GM13977 (cell line): Measurements from ENCODE around the gene RWDD1.

Source experiments
- DNase-seq: peaks from one replicate; pipeline ENCODE4 v3.0.0; 2012; ENCODE audit warnings: low spot score
- in situ Hi-C: fragments of 300-500 bp; cut with MboI; formaldehyde crosslinking; loops from one replicate; pipeline ENCODE4 v1.12.0; 2022; ENCODE audit warnings: low sequenced_read_pairs, low pct_unique_long_range_greater_than_20kb, mixed read lengths, inconsistent platforms; ENCODE audit not compliant: unreplicated experiment
- TF ChIP-seq, protein P1 (sequence below): IDR thresholded peaks from 2 replicates; pipeline ENCODE4 v1.5.1; 2012; ENCODE audit warnings: mild to moderate bottlenecking, control low read depth; ENCODE audit not compliant: insufficient read depth; ENCODE audit errors: extremely low read depth, missing control alignments

RWDD1 gene

DNA sequence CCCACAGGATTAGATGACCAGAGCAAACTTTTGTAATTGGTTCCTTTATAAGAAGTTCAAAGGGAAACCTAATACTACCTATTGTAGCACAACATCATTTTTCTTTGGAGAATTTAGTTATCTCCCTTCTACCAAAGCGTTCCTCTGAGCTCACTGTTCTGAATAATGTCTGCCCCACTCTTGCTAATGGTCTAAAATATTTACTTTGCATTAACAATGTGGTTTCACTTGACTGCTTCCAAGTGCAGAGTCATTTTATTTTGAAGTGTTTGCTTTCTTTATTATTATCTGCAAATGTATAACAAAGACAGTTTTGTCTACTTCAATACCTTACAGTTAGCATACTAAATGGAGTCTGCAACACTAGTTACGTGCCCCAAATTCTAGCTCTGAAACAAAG is 40.9 kb upstream of the RWDD1 start:
- DNase-seq: no peak

DNA sequence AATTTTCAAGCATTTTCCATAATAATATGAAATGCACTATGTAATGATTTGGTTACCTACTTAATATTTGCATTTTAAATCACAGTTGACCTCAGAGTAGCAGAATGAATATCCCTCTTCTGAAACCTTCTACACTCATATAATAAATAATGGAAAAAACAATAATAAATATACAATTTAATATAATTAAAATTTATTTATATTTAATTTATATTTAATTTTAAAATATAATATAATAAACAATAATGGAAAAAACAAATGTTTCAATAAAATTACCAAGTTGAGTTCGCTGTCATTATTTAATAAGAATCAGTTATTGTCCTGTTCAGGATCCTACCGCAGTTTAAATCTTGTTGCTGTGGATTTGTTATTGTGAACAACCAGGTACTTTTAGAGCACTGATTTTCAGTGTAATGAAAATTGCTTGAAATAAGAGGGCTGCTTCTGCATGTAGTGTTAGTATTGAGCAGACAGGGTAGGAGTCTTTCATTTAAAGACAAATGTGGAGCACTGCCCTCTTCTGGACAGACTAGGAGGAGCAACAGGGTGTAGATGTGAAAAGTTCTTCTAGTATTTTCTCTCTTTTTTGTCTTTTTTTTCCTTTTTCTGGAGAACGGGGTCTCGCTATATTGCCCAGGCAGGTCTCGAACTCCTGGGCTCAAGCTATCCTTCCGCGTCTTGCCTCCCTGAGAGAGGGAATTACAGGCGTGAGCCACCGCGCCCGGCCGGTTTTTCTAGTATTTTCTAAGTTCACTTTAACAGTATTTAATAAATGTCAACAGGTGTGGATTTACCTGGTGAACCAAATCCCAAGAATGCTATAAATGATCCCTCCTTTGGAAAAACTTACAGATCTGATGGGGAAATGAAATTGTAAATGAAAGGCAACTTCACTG is 39.4 kb upstream of the RWDD1 start:
- DNase-seq: peak; percentile 63
- in situ Hi-C loops: loop anchor here (10.0 kb wide), 1 partner anchor 247 kb away; no protein-coding TSS in a partner anchor
- TF ChIP-seq, protein P1, sequence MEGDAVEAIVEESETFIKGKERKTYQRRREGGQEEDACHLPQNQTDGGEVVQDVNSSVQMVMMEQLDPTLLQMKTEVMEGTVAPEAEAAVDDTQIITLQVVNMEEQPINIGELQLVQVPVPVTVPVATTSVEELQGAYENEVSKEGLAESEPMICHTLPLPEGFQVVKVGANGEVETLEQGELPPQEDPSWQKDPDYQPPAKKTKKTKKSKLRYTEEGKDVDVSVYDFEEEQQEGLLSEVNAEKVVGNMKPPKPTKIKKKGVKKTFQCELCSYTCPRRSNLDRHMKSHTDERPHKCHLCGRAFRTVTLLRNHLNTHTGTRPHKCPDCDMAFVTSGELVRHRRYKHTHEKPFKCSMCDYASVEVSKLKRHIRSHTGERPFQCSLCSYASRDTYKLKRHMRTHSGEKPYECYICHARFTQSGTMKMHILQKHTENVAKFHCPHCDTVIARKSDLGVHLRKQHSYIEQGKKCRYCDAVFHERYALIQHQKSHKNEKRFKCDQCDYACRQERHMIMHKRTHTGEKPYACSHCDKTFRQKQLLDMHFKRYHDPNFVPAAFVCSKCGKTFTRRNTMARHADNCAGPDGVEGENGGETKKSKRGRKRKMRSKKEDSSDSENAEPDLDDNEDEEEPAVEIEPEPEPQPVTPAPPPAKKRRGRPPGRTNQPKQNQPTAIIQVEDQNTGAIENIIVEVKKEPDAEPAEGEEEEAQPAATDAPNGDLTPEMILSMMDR: peak; percentile 71

More for the DNA sequence above, 40.9 kb upstream of the RWDD1 start:
- in situ Hi-C loops: loop anchor here (10.0 kb wide), 1 partner anchor 246 kb away; no protein-coding TSS in a partner anchor
- TF ChIP-seq, protein P1: no peak

DNA sequence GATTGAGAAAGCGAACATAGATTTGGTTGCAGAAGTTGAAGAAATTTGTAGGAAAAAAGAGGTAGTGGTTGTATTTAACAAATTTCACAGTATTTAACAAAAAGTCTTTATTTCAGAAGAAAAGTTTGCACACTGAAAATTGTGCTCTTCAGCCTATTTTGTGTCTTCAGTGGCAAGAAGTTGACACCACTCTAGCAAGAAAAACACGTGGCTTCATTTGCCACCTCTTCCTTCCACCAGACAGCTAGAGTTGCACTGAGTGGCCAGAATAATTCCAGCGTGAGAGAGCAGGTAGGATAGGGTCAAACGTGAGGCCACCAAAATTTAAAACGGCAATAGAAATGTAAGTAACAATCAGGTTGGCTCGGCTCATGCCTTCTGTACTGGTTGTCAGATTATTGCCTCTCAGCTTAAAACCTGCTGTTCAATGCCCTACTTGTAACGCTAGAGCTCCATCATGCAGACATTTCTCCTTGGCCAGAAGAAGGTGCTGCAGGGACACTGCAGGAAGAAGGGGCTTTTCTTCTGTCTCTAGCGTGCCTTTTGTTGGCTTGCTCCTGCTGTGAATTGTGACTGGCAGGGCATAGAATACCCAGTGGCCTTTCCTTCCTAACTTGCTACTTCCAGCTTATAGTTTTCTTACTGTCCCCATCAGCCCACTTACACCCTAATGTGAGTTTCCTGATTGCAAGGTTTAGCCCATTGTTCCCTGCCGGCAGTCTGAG is 37.9 kb upstream of the RWDD1 start:
- no peak for DNase-seq
- TF ChIP-seq, protein P1: no peak
- in situ Hi-C loops: loop anchor here (10.0 kb wide), 1 partner anchor 249 kb away; no protein-coding TSS in a partner anchor

DNA sequence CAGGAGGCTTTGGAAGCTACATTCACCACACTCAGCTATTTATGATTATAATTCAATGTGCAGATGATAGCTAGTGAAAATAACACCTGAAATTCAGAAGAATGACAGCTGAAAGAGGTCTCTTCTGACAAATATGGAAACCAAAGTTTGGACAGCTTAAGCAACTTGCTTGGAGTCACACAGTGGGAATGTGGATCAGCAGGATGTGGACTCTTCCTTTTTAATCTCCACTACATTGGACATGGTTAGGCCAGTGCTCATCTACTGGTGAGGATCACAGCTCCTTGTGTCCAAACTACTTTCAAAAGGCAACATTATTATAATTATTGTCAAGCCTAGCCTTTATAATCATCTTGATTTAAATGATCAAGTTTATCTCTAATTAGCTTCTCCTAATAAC is 36.2 kb upstream of the RWDD1 start:
- TF ChIP-seq, protein P1: no peak
- no peak for DNase-seq
- in situ Hi-C loops: loop anchor here (10.0 kb wide), 1 partner anchor 250 kb away; no protein-coding TSS in a partner anchor

DNA sequence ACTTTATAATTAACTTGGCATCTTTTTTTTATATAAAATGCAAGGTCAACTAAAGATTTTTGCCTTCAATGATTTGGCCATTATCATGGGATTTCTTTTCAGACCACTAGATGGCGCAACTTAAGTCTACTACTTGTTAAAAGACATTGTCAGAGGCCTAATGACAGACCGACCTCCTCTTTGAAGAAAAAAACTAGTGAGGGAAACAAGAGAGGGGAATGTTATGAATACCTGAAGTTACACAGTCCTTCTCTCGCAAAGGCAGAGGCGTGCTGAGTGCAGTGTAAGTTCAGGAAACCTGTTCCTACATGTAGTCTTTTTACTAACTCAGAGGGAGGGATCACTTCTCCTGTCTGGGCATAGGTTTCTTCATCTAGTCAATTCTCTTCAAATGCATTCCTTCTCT is 35.1 kb upstream of the RWDD1 start:
- peak; percentile 31 for DNase-seq
- in situ Hi-C loops: loop anchor here (10.0 kb wide), 1 partner anchor 251 kb away; no protein-coding TSS in a partner anchor
- TF ChIP-seq, protein P1: peak; percentile 66

DNA sequence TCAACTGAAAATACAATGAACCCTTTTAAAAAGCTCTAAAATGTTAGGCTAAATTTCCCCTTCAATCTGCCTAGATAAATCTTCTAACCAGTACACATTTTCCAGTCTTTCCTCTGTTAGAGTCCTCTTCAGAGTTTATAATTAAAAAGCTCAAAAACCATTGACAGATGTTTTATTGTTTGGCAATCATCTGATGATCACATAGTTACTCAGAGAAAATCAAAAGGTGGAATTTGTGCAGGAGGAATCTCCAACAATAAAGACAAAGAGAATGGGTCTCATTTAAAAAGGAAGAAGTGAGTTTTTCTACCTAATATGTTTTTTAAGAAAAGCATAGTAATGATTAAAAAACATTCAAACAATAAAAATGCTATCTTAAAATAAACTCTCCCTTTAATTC is 28.9 kb upstream of the RWDD1 start:
- DNase-seq: no peak
- in situ Hi-C loops: no loop called here
- TF ChIP-seq, protein P1: no peak
